Right lobe of liver (tissue), 4 donors: ENCODE results near the gene COL4A1.

ENCODE experiments used
- CTCF ChIP-seq, 4 donors: fragments of 200-600 bp in 3 of 4; fragments of 450-650 bp in 1 of 4; IDR thresholded peaks; one replicate each; pipeline versions ENCODE4 v1.5.1 to v1.8.0; 2016 to 2022; ENCODE audit warnings: antibody characterized with exemption in 4 of 4, mild to moderate bottlenecking in 2 of 4
- POLR2A ChIP-seq: fragments of 450-650 bp; IDR thresholded peaks from one replicate; pipeline ENCODE4 v1.6.1; 2017; ENCODE audit warnings: antibody characterized with exemption, mild to moderate bottlenecking
- donor health status: DM: no; HTN: no; CAD: no.
- donor health status: DM: no; HTN: no; CAD: no.
- donor health status: DM: no; HTN: yes; CAD: no.

GRCh38 chr13:110330491-110331011, 23.6 kb upstream of the COL4A1 start:
- TF ChIP-seq POLR2A, result no peak
- no peak for TF ChIP-seq CTCF (IDR thresholded peaks at IDR 0.05)
